NCI-H2196 treated with DMSO at 0.1 percent for 48 hours (cell line): ENCODE data around the gene ECE2.

Source experiments
- DNase-seq: peaks from one replicate; lab custom pipeline; 2025; ENCODE audit not compliant: unreplicated experiment; lab: John Stamatoyannopoulos, UW

ECE2 gene

GRCh38 chr3:184275961-184276910, at the start of gene ECE2:
TSS of gene ECE2 (plus strand) at chr3:184276022. CDS start at chr3:184276154, 132 bp downstream.
- no peak for DNase-seq

GRCh38 chr3:184227481-184227935, 48.3 kb upstream of the ECE2 start:
- peak; percentile 36 for DNase-seq

- no peak for DNase-seq
These were observed 47.3 kb upstream of the ECE2 start for GRCh38 chr3:184228376-184229137.

- peak; percentile 87 for DNase-seq
These were observed 46.3 kb upstream of the ECE2 start, which contains the start of gene VWA5B2 for GRCh38 chr3:184229394-184230080. TSS of gene VWA5B2 (plus strand) at chr3:184229585. CDS start at chr3:184230529, 944 bp downstream.

GRCh38 chr3:184230081-184230602, 45.7 kb upstream of the ECE2 start:
- no peak for DNase-seq

- peak; percentile 83 for DNase-seq
These were observed 45.0 kb upstream of the ECE2 start for GRCh38 chr3:184230603-184231528.

GRCh38 chr3:184231671-184232070, 44.2 kb upstream of the ECE2 start:
- DNase-seq = no peak

- no peak for DNase-seq
These were observed 42.5 kb upstream of the ECE2 start for GRCh38 chr3:184233127-184233843.

GRCh38 chr3:184234224-184234623, 41.6 kb upstream of the ECE2 start:
- DNase-seq = peak; percentile 87

GRCh38 chr3:184234671-184235380, 41.0 kb upstream of the ECE2 start:
- DNase-seq = no peak

- no peak for DNase-seq
These were observed 40.3 kb upstream of the ECE2 start for GRCh38 chr3:184235381-184236032.

- no peak for DNase-seq
These were observed 39.8 kb upstream of the ECE2 start for GRCh38 chr3:184236033-184236410.

- DNase-seq = no peak
These were observed 39.2 kb upstream of the ECE2 start for GRCh38 chr3:184236636-184237035.

- DNase-seq = no peak
These were observed 38.6 kb upstream of the ECE2 start for GRCh38 chr3:184237211-184237610.

- peak; percentile 49 for DNase-seq
These were observed 38.0 kb upstream of the ECE2 start for GRCh38 chr3:184237807-184238206.

- DNase-seq = no peak
These were observed 37.5 kb upstream of the ECE2 start for GRCh38 chr3:184238246-184238818.

GRCh38 chr3:184239221-184239620, 36.6 kb upstream of the ECE2 start:
- no peak for DNase-seq

- no peak for DNase-seq
These were observed 36.1 kb upstream of the ECE2 start for GRCh38 chr3:184239708-184240107.
